Measurements from ENCODE around the gene LYPD6. TPM values are rescaled to one million over a fixed set of nuclear protein-coding genes. Genes with fewer than 3 reads are reported as not detected.

Gene LYPD6
- total RNA-seq, 1 donor from 2014 or later = not detected

DNA sequence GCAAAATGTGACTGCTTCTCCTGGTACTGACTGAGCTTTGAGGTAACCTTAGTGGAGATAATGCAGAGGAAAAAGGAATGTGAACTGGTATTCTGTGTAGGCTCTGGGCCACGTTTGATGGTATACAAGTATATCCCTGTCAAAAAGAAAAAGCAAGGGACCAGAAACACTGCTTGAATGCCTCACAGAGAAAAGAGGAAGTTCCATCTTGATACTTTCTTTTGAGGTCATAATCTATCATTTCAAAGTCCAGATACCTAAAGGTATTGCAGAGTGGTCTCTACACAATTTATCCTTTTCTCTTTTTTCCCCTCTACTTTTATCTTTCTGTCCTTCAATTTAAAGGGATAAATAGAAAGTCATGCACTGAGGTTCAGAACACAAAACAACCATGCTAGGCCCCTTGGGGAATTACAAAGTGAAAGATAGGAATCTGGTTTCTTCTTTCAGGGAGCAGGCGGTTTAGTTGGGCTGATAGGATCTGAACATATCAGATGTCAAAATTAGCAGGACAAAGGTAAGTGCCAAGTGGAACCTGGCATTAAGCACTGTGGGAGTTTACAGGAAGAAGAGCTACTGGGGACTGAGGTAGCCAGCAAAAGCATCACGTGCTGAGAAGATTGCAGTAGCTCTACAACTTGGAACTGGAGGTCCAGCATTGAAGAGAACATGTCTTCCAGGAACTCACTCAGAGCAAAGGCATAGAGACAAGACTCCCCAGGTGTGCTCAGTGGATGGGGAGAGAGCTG is 121.2 kb downstream of the LYPD6 start:
- Mint-ChIP-seq H3K4me3 (no peak overlapping the region), H3K4me1 (ENCODE audit: low read depth) (peaks cover 8% of the 10 kb centered on the region), H3K27me3 (ENCODE audit: insufficient read depth) (no peaks in the 10 kb centered on the region), H3K27ac (no peak overlapping the region), H3K36me3 (ENCODE audit: low read depth) (no peaks in the 10 kb centered on the region), H3K9me3 (no peaks in the 10 kb centered on the region)
- intact Hi-C loops (cut with micrococcal nuclease) = no loop called here
- no peak for DNase-seq (ENCODE audit: low spot score)

- H3K36me3 Mint-ChIP-seq (ENCODE audit: low read depth) = no peaks in the 10 kb centered on the region
- H3K27me3 Mint-ChIP-seq (ENCODE audit: insufficient read depth) = no peaks in the 10 kb centered on the region
- intact Hi-C loops (cut with micrococcal nuclease) = no loop called here
- H3K4me1 Mint-ChIP-seq (ENCODE audit: low read depth) = peaks cover 8% of the 10 kb centered on the region
- no peak overlapping the region for H3K27ac Mint-ChIP-seq
- H3K9me3 Mint-ChIP-seq = peaks cover 20% of the 10 kb centered on the region
- no peak for DNase-seq (ENCODE audit: low spot score)
- H3K4me3 Mint-ChIP-seq = no peak overlapping the region
Measured at GRCh38 chr2:149456285-149456684, 125.9 kb downstream of the LYPD6 start.

DNA sequence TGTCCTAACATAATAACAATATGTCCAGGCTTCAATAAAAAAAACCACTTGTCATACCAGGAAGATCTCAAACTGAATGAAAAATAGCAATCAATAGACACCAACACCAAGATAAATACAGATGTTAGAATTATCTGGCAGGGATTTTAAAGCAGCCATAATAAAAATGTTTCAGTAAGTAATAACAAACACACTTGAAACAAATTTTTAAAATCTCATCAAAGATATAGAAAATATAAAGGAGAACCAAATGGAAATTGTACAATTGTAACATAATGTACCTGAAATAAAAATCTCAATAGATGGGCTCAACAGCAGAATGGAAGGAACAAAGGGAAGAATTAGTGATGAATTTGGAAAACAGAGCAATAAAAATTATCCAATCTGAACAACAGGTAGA is 128.1 kb downstream of the LYPD6 start:
- no peak overlapping the region for H3K4me3 Mint-ChIP-seq
- no peaks in the 10 kb centered on the region for H3K36me3 Mint-ChIP-seq (ENCODE audit: low read depth)
- H3K27me3 Mint-ChIP-seq (ENCODE audit: insufficient read depth) = no peaks in the 10 kb centered on the region
- peaks cover 26% of the 10 kb centered on the region for H3K9me3 Mint-ChIP-seq
- H3K4me1 Mint-ChIP-seq (ENCODE audit: low read depth) = peaks cover 8% of the 10 kb centered on the region
- no peak overlapping the region for H3K27ac Mint-ChIP-seq
- intact Hi-C loops (cut with micrococcal nuclease) = no loop called here
- DNase-seq (ENCODE audit: low spot score) = no peak

DNA sequence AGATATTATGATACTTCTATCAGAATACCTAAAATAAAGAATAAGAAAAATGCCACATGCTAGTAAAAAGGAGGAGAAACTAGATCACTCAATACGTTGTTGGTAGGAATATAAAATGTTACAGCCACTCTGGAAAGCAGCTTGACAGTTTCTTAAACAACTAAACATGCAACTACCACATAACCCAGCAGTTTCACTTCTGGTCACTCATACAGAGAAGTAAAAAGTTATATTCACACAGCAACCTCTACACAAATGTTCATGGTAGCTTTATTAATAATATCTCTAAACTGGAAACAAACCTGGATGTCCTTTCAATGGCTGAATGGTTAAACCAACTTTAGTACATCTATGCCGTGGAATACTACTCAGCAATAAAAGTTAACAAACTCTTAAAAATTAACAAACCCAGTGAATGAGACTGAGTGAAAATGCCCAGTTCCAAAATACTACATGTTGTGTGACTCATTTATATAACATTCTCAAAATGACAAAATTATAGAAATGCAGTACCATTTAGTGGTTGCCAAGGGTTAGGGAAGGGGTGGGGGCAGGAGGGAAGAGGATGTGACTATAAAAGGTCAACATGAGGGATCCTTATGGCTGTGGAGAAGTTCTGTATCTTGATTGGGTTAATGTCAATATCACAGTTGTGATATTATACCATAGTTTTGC is 133.1 kb downstream of the LYPD6 start:
- Mint-ChIP-seq H3K36me3 (ENCODE audit: low read depth) (no peaks in the 10 kb centered on the region), H3K4me1 (ENCODE audit: low read depth) (no peaks in the 10 kb centered on the region), H3K27me3 (ENCODE audit: insufficient read depth) (peaks cover 6% of the 10 kb centered on the region), H3K27ac (no peak overlapping the region), H3K4me3 (no peak overlapping the region), H3K9me3 (peaks cover 17% of the 10 kb centered on the region)
- no peak for DNase-seq (ENCODE audit: low spot score)
- intact Hi-C loops (cut with micrococcal nuclease) = no loop called here

DNA sequence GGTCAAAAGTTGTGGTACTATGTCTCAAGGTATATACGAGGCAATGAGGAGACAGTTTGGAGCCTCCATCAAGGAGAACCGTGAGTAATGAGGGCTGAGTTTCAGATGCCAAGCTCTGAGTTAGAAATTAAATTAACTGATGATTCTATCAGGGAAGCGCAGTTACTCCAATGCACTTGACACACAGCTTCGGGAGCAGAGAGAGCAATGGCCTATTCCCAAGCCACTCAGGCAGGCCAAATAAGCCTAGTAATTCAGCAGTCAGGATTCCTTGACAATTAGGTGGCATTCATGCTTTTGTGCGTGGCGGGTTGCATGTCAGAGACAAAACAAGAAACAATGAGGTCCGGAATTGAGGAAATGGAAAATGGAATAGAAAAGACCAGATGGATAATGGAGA is 134.0 kb downstream of the LYPD6 start:
- H3K9me3 Mint-ChIP-seq = peaks cover 10% of the 10 kb centered on the region
- H3K27me3 Mint-ChIP-seq (ENCODE audit: insufficient read depth) = peaks cover 6% of the 10 kb centered on the region
- no peak for DNase-seq (ENCODE audit: low spot score)
- H3K4me1 Mint-ChIP-seq (ENCODE audit: low read depth) = no peaks in the 10 kb centered on the region
- H3K4me3 Mint-ChIP-seq = no peak overlapping the region
- no peaks in the 10 kb centered on the region for H3K36me3 Mint-ChIP-seq (ENCODE audit: low read depth)
- intact Hi-C loops (cut with micrococcal nuclease) = no loop called here
- H3K27ac Mint-ChIP-seq = no peak overlapping the region

DNA sequence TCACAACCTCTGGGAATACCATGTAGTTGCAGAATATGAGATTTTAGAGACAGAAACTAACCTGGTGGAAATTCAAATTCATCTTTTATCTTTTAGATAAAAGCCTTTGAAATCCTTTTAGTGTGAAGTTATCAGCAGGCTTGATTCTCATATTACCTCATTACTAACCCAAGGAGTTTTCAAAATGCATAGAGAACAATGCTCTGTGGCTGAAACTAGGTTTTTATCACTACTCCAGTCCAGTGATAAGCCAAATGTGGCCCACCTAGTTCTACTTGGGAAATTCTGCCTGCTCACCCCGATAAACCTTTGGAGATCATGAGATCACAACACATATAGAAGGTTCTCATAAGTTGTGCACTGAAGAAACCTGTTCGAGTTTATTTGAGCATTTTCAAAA is 135.5 kb downstream of the LYPD6 start:
- no peak for DNase-seq (ENCODE audit: low spot score)
- peaks cover 6% of the 10 kb centered on the region for H3K27me3 Mint-ChIP-seq (ENCODE audit: insufficient read depth)
- intact Hi-C loops (cut with micrococcal nuclease) = no loop called here
- no peak overlapping the region for H3K27ac Mint-ChIP-seq
- H3K4me3 Mint-ChIP-seq = no peak overlapping the region
- no peaks in the 10 kb centered on the region for H3K4me1 Mint-ChIP-seq (ENCODE audit: low read depth)
- H3K9me3 Mint-ChIP-seq = peaks cover 5% of the 10 kb centered on the region
- H3K36me3 Mint-ChIP-seq (ENCODE audit: low read depth) = no peaks in the 10 kb centered on the region

DNA sequence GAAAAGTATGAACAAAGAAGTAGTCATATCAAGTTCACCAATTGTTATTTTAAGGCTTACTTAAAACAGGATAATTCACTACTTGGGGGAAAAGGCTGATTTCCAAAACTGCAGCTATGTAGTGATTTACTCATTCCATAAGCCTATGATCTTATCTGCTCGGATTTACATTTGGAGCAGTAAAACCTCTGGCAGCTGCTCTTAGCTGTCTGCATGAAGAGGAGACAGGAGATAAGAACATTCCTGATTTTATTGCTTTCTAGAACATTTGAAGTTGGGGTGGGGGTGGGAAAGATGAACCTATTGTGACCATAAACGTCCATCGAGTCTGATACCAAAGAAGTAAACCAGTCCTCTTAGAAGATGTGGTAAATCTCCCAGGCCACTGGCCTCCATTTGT is 136.2 kb downstream of the LYPD6 start:
- peaks cover 6% of the 10 kb centered on the region for H3K27me3 Mint-ChIP-seq (ENCODE audit: insufficient read depth)
- no peak overlapping the region for H3K27ac Mint-ChIP-seq
- H3K4me1 Mint-ChIP-seq (ENCODE audit: low read depth) = no peaks in the 10 kb centered on the region
- DNase-seq (ENCODE audit: low spot score) = no peak
- intact Hi-C loops (cut with micrococcal nuclease) = no loop called here
- H3K4me3 Mint-ChIP-seq = no peak overlapping the region
- H3K36me3 Mint-ChIP-seq (ENCODE audit: low read depth) = no peaks in the 10 kb centered on the region
- H3K9me3 Mint-ChIP-seq = peaks cover 3% of the 10 kb centered on the region

DNA sequence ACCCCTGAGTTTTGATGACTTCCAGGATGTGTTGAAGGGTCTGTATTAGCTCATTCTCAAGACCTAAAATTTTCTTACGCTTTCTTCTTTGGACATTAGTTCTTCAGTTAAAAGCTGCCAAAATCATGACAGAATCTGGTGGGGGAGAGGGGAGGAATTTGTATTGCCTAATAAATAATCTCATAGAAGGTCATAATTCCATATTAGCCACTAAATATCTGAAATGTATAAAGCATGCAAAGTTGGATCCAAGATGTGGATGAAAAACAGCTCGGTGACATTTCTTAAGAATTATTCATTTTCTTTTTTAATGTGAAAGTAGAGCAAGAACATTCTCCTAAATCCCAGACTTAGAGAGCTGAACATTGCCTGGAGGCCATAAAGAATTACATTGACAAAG is 137.0 kb downstream of the LYPD6 start:
- no peak overlapping the region for H3K4me3 Mint-ChIP-seq
- no peaks in the 10 kb centered on the region for H3K36me3 Mint-ChIP-seq (ENCODE audit: low read depth)
- intact Hi-C loops (cut with micrococcal nuclease) = no loop called here
- no peak overlapping the region for H3K27ac Mint-ChIP-seq
- no peaks in the 10 kb centered on the region for H3K9me3 Mint-ChIP-seq
- no peak for DNase-seq (ENCODE audit: low spot score)
- H3K4me1 Mint-ChIP-seq (ENCODE audit: low read depth) = no peaks in the 10 kb centered on the region
- H3K27me3 Mint-ChIP-seq (ENCODE audit: insufficient read depth) = peaks cover 6% of the 10 kb centered on the region

DNA sequence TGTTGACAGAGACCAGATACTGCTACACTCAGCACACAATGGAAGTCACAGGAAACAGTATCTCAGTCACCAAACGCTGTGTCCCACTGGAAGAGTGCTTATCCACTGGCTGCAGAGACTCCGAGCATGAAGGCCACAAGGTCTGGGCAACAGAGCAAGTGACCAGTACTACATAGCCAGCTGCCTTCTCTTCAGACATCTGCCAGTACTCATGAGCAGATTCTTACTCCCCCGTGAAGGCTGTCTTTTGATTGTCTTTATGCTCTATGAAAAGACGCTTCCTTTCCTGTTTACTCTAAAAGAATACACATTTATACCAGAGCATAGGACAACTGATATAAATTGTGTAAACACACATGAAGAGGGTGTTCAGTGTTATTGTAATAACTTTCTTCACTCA is 138.2 kb downstream of the LYPD6 start:
- no peaks in the 10 kb centered on the region for H3K9me3 Mint-ChIP-seq
- DNase-seq (ENCODE audit: low spot score) = no peak
- no peaks in the 10 kb centered on the region for H3K4me1 Mint-ChIP-seq (ENCODE audit: low read depth)
- no peak overlapping the region for H3K27ac Mint-ChIP-seq
- no peak overlapping the region for H3K4me3 Mint-ChIP-seq
- peaks cover 6% of the 10 kb centered on the region for H3K27me3 Mint-ChIP-seq (ENCODE audit: insufficient read depth)
- intact Hi-C loops (cut with micrococcal nuclease) = no loop called here
- H3K36me3 Mint-ChIP-seq (ENCODE audit: low read depth) = no peaks in the 10 kb centered on the region

DNA sequence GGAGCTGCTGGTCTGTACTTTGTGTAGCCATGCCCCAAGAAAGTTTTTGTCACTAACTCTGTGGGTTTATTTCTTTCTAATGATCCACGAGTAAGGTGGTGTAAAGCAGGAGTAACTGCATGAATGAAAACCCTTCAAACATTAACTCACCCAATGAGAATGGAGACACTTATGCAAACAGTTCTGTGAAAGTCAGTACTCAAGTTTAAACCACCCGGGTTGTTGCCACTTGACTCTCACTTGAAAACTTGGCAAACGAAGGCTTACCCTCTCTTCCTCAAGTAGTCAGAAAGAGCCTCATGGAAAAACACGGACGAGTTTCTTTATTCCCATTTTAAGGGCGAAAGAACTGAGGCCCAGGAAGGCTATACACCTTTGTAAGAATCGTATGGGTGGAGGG is 139.7 kb downstream of the LYPD6 start:
- Mint-ChIP-seq H3K27me3 (ENCODE audit: insufficient read depth) (peaks cover 6% of the 10 kb centered on the region), H3K27ac (no peak overlapping the region), H3K36me3 (ENCODE audit: low read depth) (no peaks in the 10 kb centered on the region), H3K9me3 (no peaks in the 10 kb centered on the region), H3K4me1 (ENCODE audit: low read depth) (no peaks in the 10 kb centered on the region), H3K4me3 (no peak overlapping the region)
- no peak for DNase-seq (ENCODE audit: low spot score)
- intact Hi-C loops (cut with micrococcal nuclease) = no loop called here

GRCh38 chr2:149472413-149472812 is 142.0 kb downstream of the LYPD6 start:
- H3K27me3 Mint-ChIP-seq (ENCODE audit: insufficient read depth) = peaks cover 2% of the 10 kb centered on the region
- no peaks in the 10 kb centered on the region for H3K36me3 Mint-ChIP-seq (ENCODE audit: low read depth)
- no peak overlapping the region for H3K4me3 Mint-ChIP-seq
- DNase-seq (ENCODE audit: low spot score) = no peak
- no peak overlapping the region for H3K27ac Mint-ChIP-seq
- intact Hi-C loops (cut with micrococcal nuclease) = no loop called here
- H3K9me3 Mint-ChIP-seq = no peaks in the 10 kb centered on the region
- no peaks in the 10 kb centered on the region for H3K4me1 Mint-ChIP-seq (ENCODE audit: low read depth)

DNA sequence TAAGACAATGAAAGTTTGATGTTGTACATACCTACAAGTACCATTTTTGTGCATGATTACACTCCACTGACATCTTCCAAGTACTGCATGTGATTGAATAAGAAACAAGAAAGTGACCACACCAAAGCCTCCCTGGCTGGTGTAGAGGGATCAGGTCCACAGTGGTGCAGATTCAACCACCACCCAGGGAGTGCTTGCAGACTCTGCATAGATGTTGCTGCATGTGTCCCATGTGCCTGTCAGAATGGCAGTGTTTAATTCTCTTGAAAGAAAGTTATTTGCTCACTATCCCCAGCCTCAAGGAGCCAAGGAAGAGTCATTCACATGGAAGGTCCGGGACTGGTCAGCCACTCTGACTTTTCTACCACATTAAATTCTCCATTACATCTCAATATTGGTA is 142.7 kb downstream of the LYPD6 start:
- no peaks in the 10 kb centered on the region for H3K36me3 Mint-ChIP-seq (ENCODE audit: low read depth)
- intact Hi-C loops (cut with micrococcal nuclease) = no loop called here
- DNase-seq (ENCODE audit: low spot score) = no peak
- no peak overlapping the region for H3K4me3 Mint-ChIP-seq
- H3K9me3 Mint-ChIP-seq = no peaks in the 10 kb centered on the region
- no peak overlapping the region for H3K27ac Mint-ChIP-seq
- H3K4me1 Mint-ChIP-seq (ENCODE audit: low read depth) = no peaks in the 10 kb centered on the region
- peaks cover 2% of the 10 kb centered on the region for H3K27me3 Mint-ChIP-seq (ENCODE audit: insufficient read depth)

DNA sequence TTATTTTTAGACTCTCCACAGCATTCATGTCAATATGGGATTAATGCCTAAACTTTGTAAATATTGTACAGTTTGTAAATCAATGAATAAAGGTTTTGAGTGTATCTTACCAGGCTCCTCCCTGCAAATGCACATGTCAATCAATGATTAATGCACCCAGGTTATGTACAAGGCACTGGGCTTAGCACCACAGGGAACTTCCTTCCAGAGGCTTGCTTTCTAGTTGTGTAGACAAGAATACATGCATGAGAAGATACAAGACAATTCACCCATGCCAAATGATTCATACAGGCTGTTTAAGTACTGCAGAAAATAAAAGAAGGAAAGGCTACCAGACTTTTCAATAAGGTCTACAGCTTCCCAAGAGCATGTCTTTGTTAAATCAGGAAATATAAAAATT is 143.1 kb downstream of the LYPD6 start:
- Mint-ChIP-seq H3K9me3 (no peaks in the 10 kb centered on the region), H3K36me3 (ENCODE audit: low read depth) (no peaks in the 10 kb centered on the region), H3K4me1 (ENCODE audit: low read depth) (no peaks in the 10 kb centered on the region), H3K4me3 (no peak overlapping the region), H3K27me3 (ENCODE audit: insufficient read depth) (no peaks in the 10 kb centered on the region), H3K27ac (no peak overlapping the region)
- intact Hi-C loops (cut with micrococcal nuclease) = no loop called here
- DNase-seq (ENCODE audit: low spot score) = no peak

Data from activated T-helper 1 cell treated with anti-CD3 and anti-CD28 coated beads, Interleukin-12 subunit alpha, Interleukin-12 subunit beta, Interleukin-2, Interleukin-4 antibody, amounts not matched to agents 30 ng/mL and 10 ng/mL and 1 ng/mL, durations not matched to agents 14 hours and 24 hours and 36 hours (primary cell).